HG03139 (cell line): ENCODE data around the gene GPR63.

Experiments
- ATAC-seq: cut with Tn5 transposase; IDR thresholded peaks from one replicate; pipeline ENCODE4 v1.9.1; 2021; ENCODE audit not compliant: unreplicated experiment

The GPR63 gene

GRCh38 chr6:96761794-96762193 lies 75.5 kb downstream of the GPR63 start:
- ATAC-seq, result no peak

DNA sequence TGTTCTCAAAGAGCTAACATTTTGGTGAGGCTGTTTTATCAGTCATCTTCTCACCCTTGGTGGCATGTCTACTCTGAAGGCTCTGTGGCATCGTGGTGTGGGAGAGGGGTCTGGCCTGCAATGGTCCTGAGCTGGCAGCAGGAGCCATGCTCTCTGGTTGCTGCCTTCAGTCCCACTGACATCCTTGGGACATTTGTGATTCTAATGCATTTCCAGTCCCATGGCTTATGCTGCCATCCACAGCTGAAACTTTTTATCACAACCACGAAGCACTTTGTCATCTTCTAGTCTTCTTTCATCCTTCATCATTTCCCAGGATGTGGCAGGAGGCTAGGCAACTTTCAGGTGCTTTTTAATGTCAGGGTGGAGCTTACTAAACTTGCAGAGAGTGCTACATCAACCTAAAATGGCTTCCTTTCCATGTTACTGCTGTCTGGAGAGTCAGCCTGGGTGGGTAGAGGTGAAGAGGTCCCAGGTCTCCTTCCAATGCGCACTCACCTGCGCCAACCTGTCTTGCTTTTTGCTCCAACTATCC lies 77.1 kb downstream of the GPR63 start:
- ATAC-seq, result no peak

DNA sequence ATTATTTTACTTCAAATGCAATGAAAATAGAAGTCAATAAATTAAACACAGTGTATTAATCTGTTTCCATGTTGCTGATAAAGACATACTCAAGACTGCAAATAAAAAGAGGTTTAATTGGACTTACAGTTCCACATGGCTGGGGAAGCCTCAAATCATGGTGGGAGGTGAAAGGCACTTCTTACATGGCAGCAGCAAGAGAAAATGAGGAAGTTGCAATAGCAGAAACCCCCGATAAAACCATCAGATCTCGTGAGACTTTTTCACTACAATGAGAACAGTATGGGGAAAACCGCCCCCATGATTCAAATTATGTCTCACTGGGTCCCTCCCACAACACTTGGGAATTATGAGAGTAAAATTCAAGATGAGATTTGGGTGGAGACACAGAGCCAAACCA lies 82.2 kb downstream of the GPR63 start:
- no peak for ATAC-seq

GRCh38 chr6:96749891-96750290 lies 87.4 kb downstream of the GPR63 start:
- no peak for ATAC-seq
